Tibial artery (tissue), 4 donors: Measurements from ENCODE around the gene ARHGAP32.
"Not testable (repeated sequence)": the region's sequence is repeated elsewhere in the genome, so short reads cannot be mapped to it uniquely, and the experiment has no call there.

Source experiments
- DNase-seq, 2 donors: peaks; one replicate each; pipeline ENCODE4 v3.0.0-alpha.2; 2019
- H3K27ac ChIP-seq, 2 donors: fragments of 200-600 bp; sonication (generic) in 1 of 2; 1 replicate in 1 of 2; 2 replicates in 1 of 2; pipeline ENCODE4 v1.5.1; 2018 to 2019; ENCODE audit warnings: mild to moderate bottlenecking in 1 of 2
- H3K27me3 ChIP-seq, 2 donors: fragments of 200-600 bp; sonication (generic) in 1 of 2; one replicate each; pipeline versions ENCODE4 v1.5.1 to v1.6.0; 2016 to 2019
- H3K36me3 ChIP-seq, 3 donors: fragments of 200-600 bp; sonication (generic) in 2 of 3; one replicate each; pipeline ENCODE4 v1.5.1; 2016 to 2019; ENCODE audit warnings: mild to moderate bottlenecking in 2 of 3
- H3K4me1 ChIP-seq, 4 donors: fragments of 200-600 bp; sonication (generic) in 2 of 4; 1 replicate in 3 of 4; 2 replicates in 1 of 4; pipeline ENCODE4 v1.5.1; 2016 to 2019
- H3K4me3 ChIP-seq, 2 donors: fragments of 200-600 bp; sonication (generic) in 1 of 2; 1 replicate in 1 of 2; 2 replicates in 1 of 2; pipeline ENCODE4 v1.5.1; 2018 to 2019; ENCODE audit warnings: mild to moderate bottlenecking in 2 of 2
- H3K9me3 ChIP-seq, 3 donors: fragments of 200-600 bp; sonication (generic) in 1 of 3; one replicate each; pipeline ENCODE4 v1.5.1; 2016 to 2019
- CTCF ChIP-seq, 2 experiments: fragments of 200-600 bp in 1 of 2; fragments of 450-650 bp in 1 of 2; IDR thresholded peaks; one replicate each; pipeline ENCODE4 v1.5.1; 2017 to 2019; ENCODE audit warnings: antibody characterized with exemption in 2 of 2, mild to moderate bottlenecking in 1 of 2, moderate library complexity in 1 of 2
- intact Hi-C: fragments of 100-400 bp; cut with DNase I; formaldehyde crosslinking; loops from one replicate; pipeline ENCODE4 v1.15.0; 2023; ENCODE audit warnings: low total_unique reads

The ARHGAP32 gene

GRCh38 chr11:129018126-129018525 is 174.0 kb downstream of the ARHGAP32 start:
- Histone ChIP-seq H3K4me3 (no peak overlapping the region), H3K4me1 (peaks cover 0 to 21% (median 3%) of the 10 kb centered on the region in 4 donors), H3K9me3 (no peaks in the 10 kb centered on the region), H3K27me3 (no peaks in the 10 kb centered on the region), H3K36me3 (no peaks in the 10 kb centered on the region), H3K27ac (no peak overlapping the region)
- no peak for DNase-seq
- TF ChIP-seq CTCF (IDR thresholded peaks at IDR 0.05) = no peak
- intact Hi-C loops = no loop called here

- no peaks in the 10 kb centered on the region for H3K36me3 ChIP-seq
- no peak for TF ChIP-seq CTCF (IDR thresholded peaks at IDR 0.05)
- no peaks in the 10 kb centered on the region for H3K4me1 ChIP-seq
- no peak for DNase-seq
- no peaks in the 10 kb centered on the region for H3K27me3 ChIP-seq
- no peak overlapping the region for H3K4me3 ChIP-seq
- H3K27ac ChIP-seq = no peak overlapping the region
- H3K9me3 ChIP-seq = no peaks in the 10 kb centered on the region
- intact Hi-C loops = no loop called here
Observed at GRCh38 chr11:129013737-129014475, 178.2 kb downstream of the ARHGAP32 start.

GRCh38 chr11:129012880-129013279 is 179.2 kb downstream of the ARHGAP32 start:
- no peak for TF ChIP-seq CTCF (IDR thresholded peaks at IDR 0.05)
- Histone ChIP-seq H3K27me3 (no peaks in the 10 kb centered on the region), H3K36me3 (no peaks in the 10 kb centered on the region), H3K4me1 (no peaks in the 10 kb centered on the region), H3K27ac (no peak overlapping the region), H3K4me3 (no peak overlapping the region), H3K9me3 (no peaks in the 10 kb centered on the region)
- no peak for DNase-seq
- intact Hi-C loops = no loop called here

GRCh38 chr11:129006161-129006560 is 186.0 kb downstream of the ARHGAP32 start:
- Histone ChIP-seq H3K9me3 (peaks cover 0 to 11% (median 0%) of the 10 kb centered on the region in 3 donors), H3K36me3 (no peaks in the 10 kb centered on the region), H3K27ac (no peak overlapping the region), H3K4me1 (no peaks in the 10 kb centered on the region), H3K27me3 (no peaks in the 10 kb centered on the region), H3K4me3 (no peak overlapping the region)
- no peak for DNase-seq
- intact Hi-C loops = no loop called here
- TF ChIP-seq CTCF (IDR thresholded peaks at IDR 0.05) = no peak

- H3K9me3 ChIP-seq = peaks cover 0 to 27% (median 9%) of the 10 kb centered on the region in 3 donors
- H3K4me1 ChIP-seq, H3K4me3 ChIP-seq, intact Hi-C loops, H3K27ac ChIP-seq, H3K27me3 ChIP-seq, DNase-seq: not testable (repeated sequence)
- peaks cover 7 to 19% (median 14%) of the 10 kb centered on the region in 3 donors for H3K36me3 ChIP-seq
Observed at GRCh38 chr11:128999165-128999564, 193.0 kb downstream of the ARHGAP32 start.

GRCh38 chr11:128988242-128988970 is 203.7 kb downstream of the ARHGAP32 start:
- Histone ChIP-seq H3K27ac (no peak overlapping the region), H3K4me3 (no peak overlapping the region), H3K27me3 (no peaks in the 10 kb centered on the region), H3K36me3 (peaks cover 0 to 20% (median 0%) of the 10 kb centered on the region in 3 donors), H3K4me1 (no peaks in the 10 kb centered on the region), H3K9me3 (no peaks in the 10 kb centered on the region)
- no peak for DNase-seq
- intact Hi-C loops = no loop called here
- no peak for TF ChIP-seq CTCF (IDR thresholded peaks at IDR 0.05)
